HG03175 (cell line): ENCODE data around the gene USH1C.

Experiments
- ATAC-seq: cut with Tn5 transposase; IDR thresholded peaks from one replicate; pipeline ENCODE4 v1.9.1; 2021; ENCODE audit warnings: mild to moderate bottlenecking, moderate library complexity; ENCODE audit not compliant: unreplicated experiment

USH1C gene

DNA sequence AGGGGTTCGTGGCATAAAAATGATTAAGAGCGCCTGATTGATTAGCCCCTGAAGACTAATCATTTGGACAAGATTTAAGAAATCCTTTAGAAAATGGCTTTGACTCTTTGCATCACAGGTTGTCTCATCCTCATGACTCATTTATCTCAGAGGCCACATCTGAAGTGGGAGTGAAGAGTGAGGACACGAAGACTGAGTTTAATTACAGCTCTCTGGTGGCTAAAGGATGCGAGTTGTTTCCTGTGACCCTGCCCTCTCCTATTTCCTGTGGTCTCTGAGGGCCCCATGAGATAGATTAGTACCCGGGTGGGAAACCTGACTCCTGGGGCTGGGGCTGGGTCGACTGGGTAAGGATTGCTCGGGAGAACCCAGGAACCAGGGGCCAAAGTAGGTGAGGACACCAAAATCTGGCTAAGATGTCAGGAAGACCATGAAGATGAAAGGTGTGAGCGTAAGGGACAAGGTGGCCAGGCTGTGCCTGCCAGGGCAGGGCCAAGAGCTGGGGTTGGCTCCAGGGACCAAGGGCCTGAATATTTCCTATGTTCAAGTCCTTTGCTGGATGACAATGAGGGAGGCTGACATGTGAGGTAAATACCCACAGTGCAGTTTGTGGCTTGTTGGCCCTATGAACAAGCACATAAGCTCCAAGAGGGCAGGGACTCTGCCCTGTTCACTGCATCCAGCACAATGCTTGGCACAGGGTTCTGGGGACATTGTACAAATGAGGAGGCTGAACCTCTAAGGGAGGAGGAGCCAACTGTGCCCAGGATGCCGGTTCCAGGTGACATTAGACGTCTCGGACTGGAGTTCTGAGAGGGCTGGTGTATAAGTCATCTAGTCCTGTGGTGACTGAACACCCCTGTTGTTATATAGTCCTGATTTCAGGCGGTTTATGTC lies 6.5 kb upstream of the USH1C start:
- no peak for ATAC-seq

DNA sequence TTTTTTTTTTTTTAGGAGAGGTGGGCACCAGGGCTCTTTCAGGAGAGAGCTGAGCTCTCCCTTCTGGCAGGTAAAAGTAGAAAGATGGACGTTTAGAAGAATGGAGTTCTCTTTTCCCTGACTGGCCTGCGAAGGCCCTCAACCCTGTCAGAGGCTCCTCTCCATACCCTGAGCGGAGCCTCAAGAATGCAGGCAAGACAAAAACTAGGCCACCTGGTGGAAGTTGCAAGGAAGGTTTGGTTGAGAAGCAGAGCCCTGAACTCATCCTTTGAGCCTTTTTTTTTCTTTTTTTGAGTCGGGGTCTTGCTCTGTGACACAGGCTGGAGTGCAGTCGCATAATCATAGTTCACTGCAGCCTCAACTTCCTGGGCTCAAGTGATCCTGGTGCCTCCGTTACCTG lies 4.2 kb upstream of the USH1C start:
- no peak for ATAC-seq

DNA sequence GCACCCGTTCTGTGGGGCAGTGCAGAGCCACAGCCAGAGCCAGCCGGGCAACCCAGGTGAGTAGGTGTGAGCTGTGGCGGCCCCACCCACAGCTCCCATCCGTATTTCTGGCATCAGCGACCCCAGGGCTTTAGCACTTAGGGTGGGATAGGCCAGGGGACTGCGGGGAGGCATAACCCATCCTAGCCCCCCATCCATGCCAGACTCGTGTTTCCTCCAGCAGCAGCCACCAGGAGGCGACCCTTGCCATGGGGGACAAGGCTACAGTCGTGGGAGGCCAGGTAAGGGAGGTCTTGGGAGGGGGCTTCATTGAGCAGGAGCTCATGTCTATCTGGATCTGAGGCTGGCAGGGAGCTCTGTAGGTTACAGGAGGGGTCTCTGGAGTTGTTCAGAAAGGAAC lies 3.7 kb upstream of the USH1C start:
- no peak for ATAC-seq

DNA sequence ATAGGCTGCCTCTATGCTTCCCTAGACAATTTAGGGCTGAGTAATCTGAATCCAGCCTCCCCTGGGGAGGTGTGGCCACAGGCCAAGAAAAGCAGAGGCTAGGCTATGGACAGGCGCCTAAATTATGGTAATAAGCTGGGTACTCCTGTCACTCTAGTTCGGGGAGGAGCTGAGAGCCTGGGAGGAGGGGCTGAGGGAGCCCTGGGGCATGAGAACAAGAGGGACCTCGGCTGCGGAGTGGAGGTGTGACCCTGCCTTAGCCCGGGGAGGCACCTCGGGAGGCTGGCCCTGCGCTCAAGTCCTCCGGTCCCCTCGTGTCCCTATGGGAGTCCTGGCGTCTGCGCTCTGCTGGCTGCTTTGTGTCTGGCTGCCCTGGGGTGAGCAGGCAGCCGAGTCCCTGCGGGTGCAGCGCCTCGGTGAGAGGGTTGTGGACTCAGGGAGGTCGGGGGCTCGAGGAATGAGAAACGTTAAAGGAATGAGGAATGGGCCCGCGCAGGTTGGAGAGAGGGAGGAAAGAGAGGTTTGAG lies 2.9 kb upstream of the USH1C start, which contains the start of gene OTOG:
Gene OTOG (plus strand): TSS at position 209 of the 527 bp plus-strand sequence. CDS start 114 bp downstream, at position 323.
- ATAC-seq: no peak

DNA sequence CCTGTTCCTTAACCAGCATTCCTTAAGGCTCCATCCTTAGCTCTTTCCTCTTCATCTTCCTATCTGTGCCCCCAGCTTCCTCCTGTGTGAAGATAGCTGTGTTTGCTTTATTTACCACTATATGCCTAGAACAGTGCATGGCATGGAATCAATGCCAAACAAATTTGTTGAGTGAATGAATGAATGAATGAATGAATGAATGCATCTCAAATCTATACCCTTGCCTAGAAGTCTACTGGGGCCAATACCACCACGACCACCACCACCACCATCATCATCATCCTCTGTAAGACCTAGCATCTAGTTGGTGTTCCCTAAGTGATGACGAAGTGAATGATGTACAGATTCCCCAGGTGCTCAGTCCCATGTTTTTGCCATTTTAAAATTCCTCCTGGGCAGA lies 2.0 kb upstream of the USH1C start:
- ATAC-seq: no peak

DNA sequence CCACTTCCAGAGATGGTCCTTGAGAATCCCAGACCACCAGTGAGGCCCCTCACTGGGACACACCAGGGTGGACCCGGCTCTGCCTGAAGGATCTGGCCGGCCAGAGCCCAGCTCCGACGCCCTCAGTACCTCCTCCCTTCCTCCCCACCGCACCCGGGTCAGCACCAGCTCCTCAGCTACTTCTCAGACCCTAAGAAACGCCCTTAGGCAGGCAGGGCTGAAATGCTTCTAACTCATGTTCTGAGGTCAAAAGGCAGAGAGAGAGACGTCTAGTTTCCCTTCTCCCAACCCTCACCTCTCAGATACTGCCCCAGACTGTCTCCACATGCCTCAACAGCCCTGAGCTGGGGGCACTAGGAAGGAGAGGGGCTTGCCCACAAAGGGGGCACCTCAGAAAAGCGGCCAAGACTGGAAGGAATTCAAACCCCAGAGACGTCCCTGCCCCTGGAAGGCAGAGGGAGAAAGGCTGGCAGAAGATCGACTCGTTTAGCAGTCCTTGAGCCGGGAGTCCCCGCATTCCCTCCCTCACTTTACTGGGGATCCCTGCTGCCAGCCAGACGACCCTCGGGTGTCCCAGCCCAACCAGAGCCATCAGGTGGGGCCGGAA lies 539 bp downstream of the USH1C start:
- no peak for ATAC-seq

DNA sequence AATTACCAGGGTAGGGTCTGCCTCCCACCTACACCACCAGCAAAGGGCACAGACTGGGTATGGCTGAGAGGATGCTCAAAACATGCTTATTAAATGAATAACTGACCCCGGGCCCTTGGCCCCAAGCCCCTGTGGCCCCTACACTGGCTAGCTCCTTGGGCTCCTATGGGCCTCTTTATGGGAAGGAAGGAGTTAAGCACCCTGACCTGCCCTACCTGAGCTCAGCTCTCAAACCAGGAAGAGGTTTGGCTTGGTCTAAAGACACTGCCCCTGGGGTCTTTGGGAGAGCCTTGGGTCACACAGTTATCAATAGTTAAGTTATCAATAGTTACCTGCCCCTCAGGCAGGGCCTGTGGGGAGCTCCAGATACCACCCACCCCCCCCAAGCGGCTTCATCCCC lies 1.2 kb downstream of the USH1C start:
- no peak for ATAC-seq

DNA sequence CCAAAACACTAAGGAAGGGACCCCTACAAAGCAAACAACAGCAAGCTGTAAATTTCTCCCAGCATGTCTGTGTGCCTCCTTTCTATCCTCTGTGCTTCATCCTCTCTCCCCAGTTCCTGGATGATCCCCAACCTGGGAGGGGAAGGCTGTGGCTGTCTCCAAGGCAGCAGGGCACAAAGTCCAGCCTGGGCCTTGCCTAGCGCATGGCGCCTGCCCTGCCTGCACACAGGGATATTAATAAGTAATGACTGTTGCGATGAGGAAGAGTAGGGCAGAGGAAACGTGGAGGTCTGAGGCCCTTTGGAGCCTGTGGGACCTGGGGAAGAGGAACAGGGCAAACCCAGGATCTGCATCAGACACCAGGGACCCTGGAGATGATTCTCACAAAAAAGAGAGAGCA lies 2.0 kb downstream of the USH1C start:
- ATAC-seq: no peak

DNA sequence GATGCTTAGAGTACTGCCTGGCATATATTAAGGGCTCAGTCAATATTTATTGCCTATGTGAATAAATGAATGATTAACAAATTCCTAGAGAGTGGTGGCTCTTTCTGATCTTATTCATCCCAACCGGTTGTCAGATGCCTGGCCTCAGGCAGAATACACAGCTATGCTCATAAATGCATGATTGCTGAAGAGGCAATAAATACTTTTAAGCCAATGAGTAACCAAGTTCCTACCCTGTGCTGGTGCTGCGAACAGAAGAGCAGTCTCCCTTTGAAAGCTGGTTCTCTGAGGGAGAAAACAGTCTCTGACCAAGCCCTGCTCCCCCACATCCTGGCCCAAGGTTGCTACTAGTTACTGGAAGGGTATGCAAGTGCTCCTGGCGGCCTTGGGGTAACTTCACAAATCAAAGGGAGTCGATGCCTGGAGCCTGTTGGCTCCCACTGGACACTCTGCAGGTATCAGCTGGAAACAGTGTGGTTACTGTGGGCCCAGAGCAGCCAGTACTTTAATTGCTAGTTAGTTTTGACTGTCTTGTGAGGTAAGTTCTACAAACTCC lies 2.8 kb downstream of the USH1C start:
- ATAC-seq: no peak

DNA sequence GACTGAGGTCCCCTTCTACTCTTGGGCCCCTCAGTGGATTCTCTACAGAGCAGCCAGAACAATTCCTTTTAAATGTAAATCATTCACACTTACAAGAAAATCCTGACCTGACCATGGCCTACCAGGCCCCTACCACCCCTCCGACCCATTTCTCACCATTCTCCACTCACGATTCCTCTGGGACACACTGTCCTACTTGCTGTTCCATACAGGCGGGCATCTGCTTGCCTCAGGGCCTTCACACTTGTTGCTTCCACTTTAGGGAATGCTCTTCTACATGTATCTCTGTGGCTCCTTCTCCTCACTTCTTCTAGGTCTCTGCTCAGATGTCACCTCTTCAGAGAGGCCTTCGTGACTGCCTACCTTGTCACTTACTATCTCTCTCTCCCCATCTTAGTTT lies 3.4 kb downstream of the USH1C start:
- no peak for ATAC-seq

DNA sequence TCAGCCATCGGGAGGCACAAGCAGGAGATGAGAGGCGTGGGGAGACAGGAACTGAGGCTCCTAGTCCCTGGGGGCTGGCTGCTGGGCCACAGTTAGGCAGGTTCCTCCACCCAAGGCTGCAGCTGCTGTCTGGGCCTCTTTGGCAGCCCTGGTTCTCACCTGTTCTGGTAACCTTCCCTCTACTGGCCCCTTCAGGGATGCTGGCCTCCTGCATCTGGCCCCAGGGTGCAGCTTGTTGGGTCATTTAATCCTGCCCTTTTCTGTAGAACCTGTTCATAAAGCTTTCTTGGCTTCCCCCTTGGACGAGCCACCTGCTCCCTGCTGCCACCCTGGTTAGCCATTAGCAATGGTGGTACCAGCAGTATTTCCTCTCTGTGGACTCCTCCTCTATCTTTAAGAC lies 5.5 kb downstream of the USH1C start:
- no peak for ATAC-seq

DNA sequence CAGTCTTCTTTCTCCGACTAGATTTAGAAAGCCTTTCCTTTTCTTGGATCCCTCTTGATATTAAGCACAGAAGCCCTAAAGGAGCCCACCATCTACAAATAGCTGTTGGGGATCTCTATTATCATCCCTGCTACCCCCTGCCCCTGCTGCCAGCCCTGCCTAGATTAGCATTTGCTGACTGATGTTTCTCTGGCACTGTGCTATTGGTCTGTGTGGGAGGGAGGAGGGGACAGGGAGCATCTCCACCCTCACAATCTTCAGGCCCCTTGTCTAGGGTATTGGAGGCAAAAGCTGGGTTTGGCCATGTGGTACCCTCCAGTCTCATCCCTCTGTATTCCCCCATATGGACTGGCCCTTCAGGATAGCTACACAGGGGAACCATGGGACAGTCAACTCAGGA lies 6.2 kb downstream of the USH1C start:
- no peak for ATAC-seq

DNA sequence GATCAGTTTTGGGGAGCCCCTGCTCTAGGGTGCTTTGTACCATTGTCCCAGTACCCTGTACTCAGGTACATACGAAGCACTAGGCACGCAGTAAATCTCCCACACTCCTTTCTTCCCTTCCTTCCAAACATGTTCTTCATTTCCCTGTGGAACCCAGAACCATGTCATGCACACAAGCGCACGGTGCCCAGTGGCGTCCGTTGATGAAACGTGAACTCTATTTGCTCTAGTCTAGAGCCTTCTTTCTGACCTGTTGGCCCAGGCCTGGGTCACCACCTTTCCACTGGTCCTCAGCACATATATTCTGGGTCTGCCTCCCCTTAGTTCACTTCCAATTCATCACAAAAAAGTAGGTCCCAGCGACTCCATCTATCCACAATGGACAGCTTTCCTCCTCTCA lies 7.0 kb downstream of the USH1C start:
- ATAC-seq: no peak

DNA sequence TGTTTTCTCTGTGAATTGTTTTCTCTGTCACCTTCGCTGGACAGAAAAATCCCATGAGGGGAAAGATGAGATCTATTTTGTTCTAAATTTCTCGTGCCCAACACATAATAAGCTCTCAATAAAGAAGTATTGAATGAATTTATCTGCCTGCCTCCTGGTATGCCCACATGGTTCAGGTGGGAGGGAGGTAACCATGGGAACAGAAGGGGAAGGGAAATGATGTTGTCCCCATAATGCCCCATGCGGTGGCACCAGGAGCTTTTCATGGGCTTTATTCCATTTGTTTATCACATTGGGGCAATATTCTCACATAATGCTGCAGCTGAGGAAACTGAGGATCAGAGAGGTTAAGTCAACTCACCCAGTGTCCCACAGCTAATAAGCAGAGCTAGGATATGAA lies 8.7 kb downstream of the USH1C start:
- ATAC-seq: no peak

DNA sequence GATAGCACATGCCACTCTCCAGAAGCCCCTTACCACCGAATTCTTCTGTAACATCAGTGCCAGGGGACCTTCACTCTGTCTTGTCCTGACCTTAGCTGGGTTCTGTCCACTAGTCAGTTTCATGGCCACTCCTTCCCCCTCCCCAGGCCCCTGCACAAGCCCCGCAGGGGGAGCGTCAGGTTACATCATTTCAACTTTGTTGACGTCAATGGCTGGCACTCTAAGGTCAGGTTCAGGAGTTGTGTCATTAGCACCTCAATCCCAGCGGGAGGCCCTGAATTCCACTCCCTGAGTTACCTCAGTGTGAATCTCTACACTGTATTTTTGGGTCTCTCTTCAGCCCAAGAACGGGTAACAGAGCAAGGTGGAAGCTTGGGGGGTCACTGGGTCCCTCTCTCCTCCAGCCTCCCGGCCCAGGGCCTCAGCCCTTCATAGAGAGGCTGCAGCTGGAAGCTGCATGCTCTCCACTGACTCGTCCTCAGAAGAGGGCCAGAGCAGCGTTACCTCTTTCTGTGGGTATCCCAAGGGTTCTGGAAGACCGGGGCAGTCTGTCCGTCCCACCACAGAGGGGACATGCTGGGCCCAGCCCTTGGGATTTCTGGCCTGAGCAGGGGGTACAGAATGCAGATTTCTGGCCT lies 10.3 kb downstream of the USH1C start:
- no peak for ATAC-seq

DNA sequence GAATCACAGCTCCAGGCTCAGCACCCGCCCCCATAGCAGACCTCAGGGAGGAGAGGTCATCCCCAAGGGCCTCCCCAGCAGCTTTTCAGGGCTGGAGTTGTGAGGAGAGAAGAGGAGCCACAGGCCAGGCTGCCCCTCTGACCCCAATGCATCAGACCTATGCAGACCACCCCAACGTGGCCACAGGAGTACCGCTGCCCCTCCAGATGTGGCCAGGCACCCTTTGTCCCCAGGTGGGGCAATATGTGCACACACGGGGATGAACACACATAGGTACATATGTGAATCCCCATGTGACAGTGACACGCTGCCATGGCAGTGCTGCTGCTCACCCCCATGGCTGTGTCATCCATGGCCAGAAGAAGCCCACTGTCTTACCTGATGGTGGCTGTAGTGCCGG lies 10.9 kb downstream of the USH1C start:
- ATAC-seq: no peak

DNA sequence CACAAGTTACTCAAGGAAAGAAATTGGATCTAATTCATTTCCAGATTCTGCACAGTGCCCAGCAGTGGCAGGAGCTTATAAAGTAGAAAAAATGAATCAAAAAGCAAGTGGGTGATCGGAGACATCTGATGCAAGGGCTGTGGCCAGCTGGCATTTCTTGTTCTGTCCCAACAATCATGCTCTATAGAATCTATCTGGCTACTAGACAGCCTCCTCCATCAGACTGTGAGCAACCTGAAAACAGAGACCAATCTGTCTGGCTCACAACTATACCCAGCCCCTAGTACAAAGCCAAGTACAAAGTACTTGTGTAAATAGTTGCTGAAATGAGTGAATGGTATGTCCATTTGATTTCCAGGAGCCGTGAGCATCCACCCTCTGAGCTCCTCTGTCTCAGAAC lies 11.4 kb downstream of the USH1C start:
- no peak for ATAC-seq

DNA sequence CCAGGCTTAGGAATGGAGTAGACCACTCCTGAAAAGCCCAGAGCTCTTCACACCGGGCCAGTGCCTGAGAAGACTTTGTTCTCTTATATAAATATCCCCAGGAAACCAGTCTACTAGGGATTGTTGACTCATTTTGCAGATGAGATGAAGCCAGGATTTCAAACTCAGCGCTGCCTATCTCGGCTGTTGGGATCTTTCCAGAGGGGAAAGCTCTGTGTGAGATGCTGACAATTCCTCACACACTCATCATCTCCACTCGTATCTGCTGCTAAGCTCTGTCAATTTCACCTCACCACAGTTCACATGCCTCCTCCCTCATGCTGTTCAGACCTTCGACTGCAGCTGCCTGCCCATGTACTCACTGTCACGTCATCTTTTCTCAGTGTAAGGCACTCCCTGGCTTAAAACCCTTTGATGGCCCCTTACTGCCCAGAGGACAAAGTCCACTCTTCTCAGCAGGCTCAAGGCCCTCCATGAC lies 12.5 kb downstream of the USH1C start:
- ATAC-seq: no peak

DNA sequence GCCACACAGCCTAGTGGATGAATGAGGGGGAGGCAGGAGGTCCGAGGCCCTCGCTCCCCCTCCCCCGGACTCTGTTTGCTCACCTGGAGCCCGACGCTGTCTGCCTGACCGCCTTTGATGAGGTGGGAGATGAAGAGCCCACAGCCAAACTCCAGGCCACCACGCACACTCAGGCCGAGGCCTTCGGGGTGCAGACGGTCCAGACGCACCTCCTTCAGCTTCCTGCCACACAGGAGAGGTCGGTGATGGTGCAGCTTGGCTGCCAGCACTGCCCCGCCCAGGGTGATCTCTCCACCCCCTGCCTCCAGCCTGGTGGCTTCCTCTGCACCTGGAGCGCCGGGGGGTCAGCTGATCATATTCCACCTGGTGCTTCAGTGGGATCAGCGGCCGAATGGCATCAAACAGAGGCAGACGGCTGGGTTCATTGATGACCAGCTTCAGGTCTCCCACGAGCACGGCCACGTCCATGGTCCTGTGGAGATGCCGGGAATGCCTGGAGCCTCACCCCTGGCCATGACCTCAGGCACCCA lies 13.1 kb downstream of the USH1C start:
- ATAC-seq: no peak

DNA sequence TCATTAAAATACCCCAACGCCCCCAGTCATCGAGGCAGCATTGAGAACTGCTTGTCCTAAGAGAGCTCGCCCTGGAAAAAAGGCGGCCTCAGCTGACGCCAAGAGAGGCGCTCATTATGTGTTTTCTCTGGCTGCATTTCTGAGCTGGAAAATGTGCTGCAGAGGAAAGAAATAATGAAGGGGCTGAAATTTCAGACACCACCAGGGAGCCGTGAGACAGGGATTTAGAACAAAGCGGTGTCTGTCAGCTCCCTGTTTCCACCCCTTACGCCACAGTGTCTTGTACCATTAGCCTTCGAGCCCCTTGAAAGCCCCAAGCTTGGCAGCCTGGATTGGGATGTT lies 14.4 kb downstream of the USH1C start:
- ATAC-seq: no peak
